K562 (cell line): ENCODE results near the gene NPAS2. TPM values are rescaled to one million over a fixed set of nuclear protein-coding genes. Genes with fewer than 3 reads are reported as not detected.

Source experiments
- ARID1B ChIP-seq: fragments of 450-650 bp; IDR thresholded peaks from 2 replicates; pipeline ENCODE4 v1.6.1; 2016; ENCODE audit warnings: antibody characterized with exemption, mild to moderate bottlenecking, inconsistent platforms
- ESRRA ChIP-seq: fragments of 450-650 bp; IDR thresholded peaks from 2 replicates; pipeline ENCODE4 v1.6.1; 2014; ENCODE audit warnings: low read depth, mild to moderate bottlenecking, moderate library complexity, borderline replicate concordance
- ETV1 ChIP-seq: fragments of 450-650 bp; conservative IDR thresholded peaks from 2 replicates; pipeline ENCODE4 v1.6.1; 2016; ENCODE audit warnings: missing genetic modification characterization, control low read depth, low read depth, missing compliant biosample characterization
- FOSL1 ChIP-seq: fragments of 200-800 bp; sonication (Bioruptor generic); conservative IDR thresholded peaks from 2 replicates; pipeline ENCODE4 v1.6.1; 2016; ENCODE audit warnings: missing genetic modification characterization, missing compliant biosample characterization
- HDAC1 ChIP-seq, 2 experiments: fragments of 450-650 bp; IDR thresholded peaks; 2 replicates each; pipeline ENCODE4 v1.6.1; 2016 to 2017; ENCODE audit warnings: inconsistent platforms in 1 of 2, mild to moderate bottlenecking in 1 of 2, moderate library complexity in 1 of 2
- JUN ChIP-seq, 2 experiments: sonication (generic) in 1 of 2; formaldehyde crosslinking in 1 of 2; IDR thresholded peaks; 2 replicates each; pipeline versions ENCODE4 v1.6.1 to v1.8.0; 2012 to 2022; ENCODE audit warnings: borderline replicate concordance in 2 of 2, mild to moderate bottlenecking in 2 of 2, improper control_type of control experiment in 1 of 2, low read depth in 1 of 2, low read length in 1 of 2, missing genetic modification reagents in 1 of 2
- MEIS2 ChIP-seq: fragments of 450-650 bp; IDR thresholded peaks from 2 replicates; pipeline ENCODE4 v1.6.1; 2014; ENCODE audit warnings: mild to moderate bottlenecking; ENCODE audit not compliant: partially characterized antibody
- RCOR1 ChIP-seq, 2 experiments: IDR thresholded peaks; 2 replicates each; pipeline ENCODE4 v1.6.1; 2012; ENCODE audit warnings: low read depth in 2 of 2, low read length in 2 of 2, borderline replicate concordance in 1 of 2, improper control_type of control experiment in 1 of 2
- SMARCA4 ChIP-seq: fragments of 450-650 bp; IDR thresholded peaks from 2 replicates; pipeline ENCODE4 v1.6.1; 2016
- ZFPM2 ChIP-seq: fragments of 250-450 bp; sonication (Bioruptor Pico); IDR thresholded peaks from 2 replicates; pipeline ENCODE4 v1.5.1; 2022; ENCODE audit warnings: mild to moderate bottlenecking
- ZNF143 ChIP-seq: sonication (generic); formaldehyde crosslinking; IDR thresholded peaks from 2 replicates; pipeline ENCODE4 v1.9.0; 2022; ENCODE audit warnings: mild to moderate bottlenecking, missing genetic modification reagents
- ZNF316 ChIP-seq: fragments of 450-650 bp; IDR thresholded peaks from 2 replicates; pipeline ENCODE4 v1.6.1; 2016
- polyA plus RNA-seq, 8 experiments: library from polyadenylated mRNA; depleted of rRNA in 4 of 8; stranded (reverse) in 5 of 8; unstranded in 3 of 8; fragments of >200 nt; fragmentation: Nextera tagmentation in 2 of 8; fragmentation: Illumina TruSeq in 1 of 8; extraction: Ambion mirVana in 2 of 8; extraction: Trizol in 1 of 8; gene quantifications; 2 replicates each; pipeline versions ENCODE4 v1.2.1 to v1.2.3, GENCODE V29; 2011 to 2014; ENCODE audit warnings: inconsistent platforms in 1 of 8, missing spikeins in 1 of 8
- total RNA-seq, 7 experiments: library from RNA; depleted of rRNA in 6 of 7; stranded (reverse); fragments of >200 nt in 6 of 7; fragmentation: Illumina TruSeq in 2 of 7; extraction: Trizol in 2 of 7; gene quantifications; 2 replicates each; pipeline versions ENCODE4 v1.2.1 to v1.2.3, GENCODE V29; 2011 to 2021; ENCODE audit warnings: low replicate concordance in 1 of 7
- TF ChIP-seq, protein P1 (sequence below), 2 experiments: fragments of 450-650 bp in 1 of 2; sonication (generic) in 1 of 2; formaldehyde crosslinking in 1 of 2; IDR thresholded peaks in 1 of 2; conservative IDR thresholded peaks in 1 of 2; 2 replicates each; pipeline versions ENCODE4 v1.6.1 to v1.8.1; 2016 to 2023; ENCODE audit warnings: mild to moderate bottlenecking in 2 of 2, moderate library complexity in 2 of 2, inconsistent platforms in 1 of 2, missing genetic modification reagents in 1 of 2
- TF ChIP-seq, protein P2 (sequence below): sonication (generic); formaldehyde crosslinking; IDR thresholded peaks from 2 replicates; pipeline ENCODE4 v1.8.1; 2022; ENCODE audit warnings: missing genetic modification reagents
- TF ChIP-seq, protein P3 (sequence below), 2 experiments: IDR thresholded peaks in 1 of 2; conservative IDR thresholded peaks in 1 of 2; 2 replicates each; pipeline ENCODE4 v1.6.1; 2016; ENCODE audit warnings: low read depth in 2 of 2, mild to moderate bottlenecking in 1 of 2, missing compliant biosample characterization in 1 of 2, missing genetic modification characterization in 1 of 2, moderate library complexity in 1 of 2
- TF ChIP-seq, protein P4 (sequence below): fragments of 450-650 bp; IDR thresholded peaks from 2 replicates; pipeline ENCODE4 v1.6.1; 2014; ENCODE audit warnings: low read depth, mild to moderate bottlenecking, moderate library complexity, borderline replicate concordance
- TF ChIP-seq, protein P5 (sequence below): fragments of 450-650 bp; IDR thresholded peaks from 2 replicates; pipeline ENCODE4 v1.6.1; 2016; ENCODE audit warnings: borderline replicate concordance

The NPAS2 gene
- total and polyA plus RNA-seq, 9 of the 15 experiments (the other 6 are each of a cell fraction or from before 2014, with no cell fraction given) = 0.06 to 0.29 (median 0.07) TPM; not detected in 5

DNA sequence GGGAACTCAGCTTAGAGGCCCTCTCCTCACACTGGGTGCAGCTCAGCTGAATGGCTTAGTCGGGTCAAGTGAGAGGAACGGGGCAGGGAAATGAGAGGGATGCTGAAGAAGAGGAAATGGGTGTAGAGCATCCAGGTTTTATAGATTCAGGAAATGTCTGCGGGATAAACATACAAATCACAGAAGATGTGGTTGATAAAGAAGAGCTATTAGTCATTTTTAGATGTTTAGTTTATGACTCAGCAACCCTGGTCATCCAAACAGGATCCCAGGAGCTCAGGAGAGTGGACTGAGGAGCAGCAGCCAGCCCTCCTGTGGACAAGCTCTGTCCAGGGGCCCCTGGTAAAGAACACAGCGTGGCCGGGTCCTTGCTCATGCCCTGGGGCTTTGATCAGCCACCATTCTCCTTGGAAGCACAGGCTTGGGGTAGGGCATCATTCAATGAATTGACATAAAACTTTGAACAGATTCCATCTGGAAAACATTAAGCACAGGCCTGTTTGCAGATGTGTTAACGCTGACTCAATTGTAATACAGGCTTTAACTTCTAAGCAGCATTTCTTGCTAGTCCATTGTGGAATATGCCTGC, 83.0 kb downstream of the NPAS2 start (continued):
- peak; percentile 77; the same call in 1 of the 2 replicates for TF ChIP-seq JUN (IDR thresholded peaks at IDR 0.05; ENCODE audit: borderline replicate concordance, low read depth, low read length)
- TF ChIP-seq JUN (CRISPR knock-in tag; IDR thresholded peaks at IDR 0.05; ENCODE audit: borderline replicate concordance) = no peak
- TF ChIP-seq HDAC1 (IDR thresholded peaks at IDR 0.05) = 0 out of 4 replicates have a peak, but pooled peaks of 1 of the 2 experiments have one; percentile 46
- 0 out of 2 replicates have a peak, but pooled peaks have one; percentile 29 for TF ChIP-seq ETV1
- TF ChIP-seq, protein P1, sequence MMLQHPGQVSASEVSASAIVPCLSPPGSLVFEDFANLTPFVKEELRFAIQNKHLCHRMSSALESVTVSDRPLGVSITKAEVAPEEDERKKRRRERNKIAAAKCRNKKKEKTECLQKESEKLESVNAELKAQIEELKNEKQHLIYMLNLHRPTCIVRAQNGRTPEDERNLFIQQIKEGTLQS (IDR thresholded peaks at IDR 0.05) = peak; percentile 83
- TF ChIP-seq, protein P1 (CRISPR knock-in tag; conservative IDR thresholded peaks at IDR 0.05) = no peak
- TF ChIP-seq RCOR1 (IDR thresholded peaks at IDR 0.05; ENCODE audit: borderline replicate concordance in 1 of 2, low read depth in 2 of 2, low read length in 2 of 2) = peak in 1 of 2 experiments; percentile 87; a peak in 2 of 4 replicates
- TF ChIP-seq, protein P2, sequence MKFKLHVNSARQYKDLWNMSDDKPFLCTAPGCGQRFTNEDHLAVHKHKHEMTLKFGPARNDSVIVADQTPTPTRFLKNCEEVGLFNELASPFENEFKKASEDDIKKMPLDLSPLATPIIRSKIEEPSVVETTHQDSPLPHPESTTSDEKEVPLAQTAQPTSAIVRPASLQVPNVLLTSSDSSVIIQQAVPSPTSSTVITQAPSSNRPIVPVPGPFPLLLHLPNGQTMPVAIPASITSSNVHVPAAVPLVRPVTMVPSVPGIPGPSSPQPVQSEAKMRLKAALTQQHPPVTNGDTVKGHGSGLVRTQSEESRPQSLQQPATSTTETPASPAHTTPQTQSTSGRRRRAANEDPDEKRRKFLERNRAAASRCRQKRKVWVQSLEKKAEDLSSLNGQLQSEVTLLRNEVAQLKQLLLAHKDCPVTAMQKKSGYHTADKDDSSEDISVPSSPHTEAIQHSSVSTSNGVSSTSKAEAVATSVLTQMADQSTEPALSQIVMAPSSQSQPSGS = no peak
- peak; percentile 11; the same call in 1 of the 2 replicates for TF ChIP-seq ZNF316
- TF ChIP-seq ZNF143 = no peak
- peak; percentile 39; the same call in 1 of the 2 replicates for TF ChIP-seq SMARCA4
- peak; percentile 97 for TF ChIP-seq FOSL1 (tag)
- TF ChIP-seq MEIS2 = peak; percentile 45
- no peak for TF ChIP-seq ZFPM2 (CRISPR knock-in tag)
- TF ChIP-seq, protein P3, sequence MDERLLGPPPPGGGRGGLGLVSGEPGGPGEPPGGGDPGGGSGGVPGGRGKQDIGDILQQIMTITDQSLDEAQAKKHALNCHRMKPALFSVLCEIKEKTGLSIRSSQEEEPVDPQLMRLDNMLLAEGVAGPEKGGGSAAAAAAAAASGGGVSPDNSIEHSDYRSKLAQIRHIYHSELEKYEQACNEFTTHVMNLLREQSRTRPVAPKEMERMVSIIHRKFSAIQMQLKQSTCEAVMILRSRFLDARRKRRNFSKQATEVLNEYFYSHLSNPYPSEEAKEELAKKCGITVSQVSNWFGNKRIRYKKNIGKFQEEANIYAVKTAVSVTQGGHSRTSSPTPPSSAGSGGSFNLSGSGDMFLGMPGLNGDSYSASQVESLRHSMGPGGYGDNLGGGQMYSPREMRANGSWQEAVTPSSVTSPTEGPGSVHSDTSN (CRISPR knock-in tag; IDR thresholded peaks at IDR 0.05; ENCODE audit: low read depth) = no peak
- TF ChIP-seq, protein P3 (tag; conservative IDR thresholded peaks at IDR 0.05; ENCODE audit: low read depth) = 0 out of 2 replicates have a peak, but pooled peaks have one; percentile 22
- TF ChIP-seq ESRRA = 0 out of 2 replicates have a peak, but pooled peaks have one; percentile 19
- TF ChIP-seq, protein P4, sequence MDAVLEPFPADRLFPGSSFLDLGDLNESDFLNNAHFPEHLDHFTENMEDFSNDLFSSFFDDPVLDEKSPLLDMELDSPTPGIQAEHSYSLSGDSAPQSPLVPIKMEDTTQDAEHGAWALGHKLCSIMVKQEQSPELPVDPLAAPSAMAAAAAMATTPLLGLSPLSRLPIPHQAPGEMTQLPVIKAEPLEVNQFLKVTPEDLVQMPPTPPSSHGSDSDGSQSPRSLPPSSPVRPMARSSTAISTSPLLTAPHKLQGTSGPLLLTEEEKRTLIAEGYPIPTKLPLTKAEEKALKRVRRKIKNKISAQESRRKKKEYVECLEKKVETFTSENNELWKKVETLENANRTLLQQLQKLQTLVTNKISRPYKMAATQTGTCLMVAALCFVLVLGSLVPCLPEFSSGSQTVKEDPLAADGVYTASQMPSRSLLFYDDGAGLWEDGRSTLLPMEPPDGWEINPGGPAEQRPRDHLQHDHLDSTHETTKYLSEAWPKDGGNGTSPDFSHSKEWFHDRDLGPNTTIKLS = no peak
- peak; percentile 42; the same call in 1 of the 2 replicates for TF ChIP-seq ARID1B
- TF ChIP-seq, protein P5, sequence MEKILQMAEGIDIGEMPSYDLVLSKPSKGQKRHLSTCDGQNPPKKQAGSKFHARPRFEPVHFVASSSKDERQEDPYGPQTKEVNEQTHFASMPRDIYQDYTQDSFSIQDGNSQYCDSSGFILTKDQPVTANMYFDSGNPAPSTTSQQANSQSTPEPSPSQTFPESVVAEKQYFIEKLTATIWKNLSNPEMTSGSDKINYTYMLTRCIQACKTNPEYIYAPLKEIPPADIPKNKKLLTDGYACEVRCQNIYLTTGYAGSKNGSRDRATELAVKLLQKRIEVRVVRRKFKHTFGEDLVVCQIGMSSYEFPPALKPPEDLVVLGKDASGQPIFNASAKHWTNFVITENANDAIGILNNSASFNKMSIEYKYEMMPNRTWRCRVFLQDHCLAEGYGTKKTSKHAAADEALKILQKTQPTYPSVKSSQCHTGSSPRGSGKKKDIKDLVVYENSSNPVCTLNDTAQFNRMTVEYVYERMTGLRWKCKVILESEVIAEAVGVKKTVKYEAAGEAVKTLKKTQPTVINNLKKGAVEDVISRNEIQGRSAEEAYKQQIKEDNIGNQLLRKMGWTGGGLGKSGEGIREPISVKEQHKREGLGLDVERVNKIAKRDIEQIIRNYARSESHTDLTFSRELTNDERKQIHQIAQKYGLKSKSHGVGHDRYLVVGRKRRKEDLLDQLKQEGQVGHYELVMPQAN = no peak
